ENCODE data around the gene CELF4.

Gene CELF4

GRCh38 chr18:37514953-37515352 lies 50.6 kb downstream of the CELF4 start:
- Histone ChIP-seq H3K27me3 (ENCODE audit: low read length) (no peaks in the 10 kb centered on the region; the same call in 1 of the 2 replicates), H3K4me3 (ENCODE audit: insufficient read depth, low read length, poor library complexity, severe bottlenecking) (no peak overlapping the region), H3K9me3 (ENCODE audit: insufficient read depth, low read length) (no peaks in the 10 kb centered on the region), H3K27ac (ENCODE audit: low read depth, low read length) (no peak overlapping the region), H3K9me2 (replicated peaks; ENCODE audit: insufficient read depth, low read length) (no peaks in the 10 kb centered on the region), H3K36me3 (ENCODE audit: low read length) (no peaks in the 10 kb centered on the region), H3K4me2 (ENCODE audit: low read depth, low read length, poor library complexity, severe bottlenecking) (no peak overlapping the region), H3F3A (ENCODE audit: insufficient read depth) (no peaks in the 10 kb centered on the region), H4K20me1 (ENCODE audit: low read depth, low read length) (no peaks in the 10 kb centered on the region), H2AFZ (ENCODE audit: low read depth, low read length, severe bottlenecking) (no peak overlapping the region), H3K9ac (ENCODE audit: low read length) (no peak overlapping the region), H3K79me2 (ENCODE audit: insufficient read depth, low read length) (no peaks in the 10 kb centered on the region)
- no peak for TF ChIP-seq EZH2phosphoT487 (conservative IDR thresholded peaks at IDR 0.05; ENCODE audit: low read length)
- TF ChIP-seq, protein P1, sequence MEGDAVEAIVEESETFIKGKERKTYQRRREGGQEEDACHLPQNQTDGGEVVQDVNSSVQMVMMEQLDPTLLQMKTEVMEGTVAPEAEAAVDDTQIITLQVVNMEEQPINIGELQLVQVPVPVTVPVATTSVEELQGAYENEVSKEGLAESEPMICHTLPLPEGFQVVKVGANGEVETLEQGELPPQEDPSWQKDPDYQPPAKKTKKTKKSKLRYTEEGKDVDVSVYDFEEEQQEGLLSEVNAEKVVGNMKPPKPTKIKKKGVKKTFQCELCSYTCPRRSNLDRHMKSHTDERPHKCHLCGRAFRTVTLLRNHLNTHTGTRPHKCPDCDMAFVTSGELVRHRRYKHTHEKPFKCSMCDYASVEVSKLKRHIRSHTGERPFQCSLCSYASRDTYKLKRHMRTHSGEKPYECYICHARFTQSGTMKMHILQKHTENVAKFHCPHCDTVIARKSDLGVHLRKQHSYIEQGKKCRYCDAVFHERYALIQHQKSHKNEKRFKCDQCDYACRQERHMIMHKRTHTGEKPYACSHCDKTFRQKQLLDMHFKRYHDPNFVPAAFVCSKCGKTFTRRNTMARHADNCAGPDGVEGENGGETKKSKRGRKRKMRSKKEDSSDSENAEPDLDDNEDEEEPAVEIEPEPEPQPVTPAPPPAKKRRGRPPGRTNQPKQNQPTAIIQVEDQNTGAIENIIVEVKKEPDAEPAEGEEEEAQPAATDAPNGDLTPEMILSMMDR (IDR thresholded peaks at IDR 0.05; ENCODE audit: insufficient read depth, low read length, poor library complexity, severe bottlenecking) = no peak

GRCh38 chr18:37512400-37512799 lies 53.2 kb downstream of the CELF4 start:
- Histone ChIP-seq H3K79me2 (ENCODE audit: insufficient read depth, low read length) (no peaks in the 10 kb centered on the region), H3K27me3 (ENCODE audit: low read length) (no peaks in the 10 kb centered on the region; the same call in 1 of the 2 replicates), H3F3A (ENCODE audit: insufficient read depth) (no peaks in the 10 kb centered on the region), H3K9me3 (ENCODE audit: insufficient read depth, low read length) (no peaks in the 10 kb centered on the region), H3K4me3 (ENCODE audit: insufficient read depth, low read length, poor library complexity, severe bottlenecking) (no peak overlapping the region), H3K27ac (ENCODE audit: low read depth, low read length) (no peak overlapping the region), H3K9ac (ENCODE audit: low read length) (no peak overlapping the region), H3K9me2 (replicated peaks; ENCODE audit: insufficient read depth, low read length) (no peaks in the 10 kb centered on the region), H3K4me2 (ENCODE audit: low read depth, low read length, poor library complexity, severe bottlenecking) (no peak overlapping the region), H2AFZ (ENCODE audit: low read depth, low read length, severe bottlenecking) (no peak overlapping the region), H3K36me3 (ENCODE audit: low read length) (no peaks in the 10 kb centered on the region), H4K20me1 (ENCODE audit: low read depth, low read length) (no peaks in the 10 kb centered on the region)
- TF ChIP-seq EZH2phosphoT487 (conservative IDR thresholded peaks at IDR 0.05; ENCODE audit: low read length) = no peak
- TF ChIP-seq, protein P1 (IDR thresholded peaks at IDR 0.05; ENCODE audit: insufficient read depth, low read length, poor library complexity, severe bottlenecking) = no peak

DNA sequence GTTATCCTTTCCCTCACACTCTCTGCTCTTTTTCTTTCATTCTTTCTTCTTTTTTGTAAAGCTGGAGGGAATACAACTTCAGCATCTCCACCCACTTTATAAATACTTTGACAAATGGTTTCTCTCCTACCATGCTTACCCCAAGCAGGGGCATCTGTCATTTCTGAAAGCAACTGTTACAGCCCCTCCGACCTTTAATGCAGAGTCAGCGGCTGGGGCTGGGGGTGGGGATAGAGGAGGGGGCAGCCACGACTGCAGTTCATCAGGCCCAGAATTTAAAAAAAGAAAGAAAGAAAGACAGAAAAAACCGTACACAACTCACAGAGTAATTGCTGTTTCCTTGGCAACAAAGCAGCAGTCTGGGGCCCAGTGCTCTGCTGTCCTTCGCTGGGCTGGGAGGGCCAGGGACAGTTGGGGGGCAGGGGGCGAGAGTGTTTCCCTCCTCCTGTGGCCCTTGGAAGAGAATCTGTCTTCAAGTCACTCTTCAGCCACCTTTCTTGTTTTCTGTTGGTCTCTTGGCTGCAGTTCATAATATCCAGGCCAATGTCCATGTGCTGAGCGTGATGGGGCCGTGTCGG lies 53.8 kb downstream of the CELF4 start:
- Histone ChIP-seq H3K79me2 (ENCODE audit: insufficient read depth, low read length) (no peaks in the 10 kb centered on the region), H2AFZ (ENCODE audit: low read depth, low read length, severe bottlenecking) (no peak overlapping the region), H3K4me3 (ENCODE audit: insufficient read depth, low read length, poor library complexity, severe bottlenecking) (no peak overlapping the region), H3K9me3 (ENCODE audit: insufficient read depth, low read length) (no peaks in the 10 kb centered on the region), H3F3A (ENCODE audit: insufficient read depth) (no peaks in the 10 kb centered on the region), H3K36me3 (ENCODE audit: low read length) (no peaks in the 10 kb centered on the region), H3K4me2 (ENCODE audit: low read depth, low read length, poor library complexity, severe bottlenecking) (no peak overlapping the region), H3K9ac (ENCODE audit: low read length) (no peak overlapping the region), H4K20me1 (ENCODE audit: low read depth, low read length) (no peaks in the 10 kb centered on the region), H3K27ac (ENCODE audit: low read depth, low read length) (no peak overlapping the region), H3K27me3 (ENCODE audit: low read length) (no peaks in the 10 kb centered on the region; the same call in 1 of the 2 replicates), H3K9me2 (replicated peaks; ENCODE audit: insufficient read depth, low read length) (no peaks in the 10 kb centered on the region)
- TF ChIP-seq, protein P1 (IDR thresholded peaks at IDR 0.05; ENCODE audit: insufficient read depth, low read length, poor library complexity, severe bottlenecking) = no peak
- no peak for TF ChIP-seq EZH2phosphoT487 (conservative IDR thresholded peaks at IDR 0.05; ENCODE audit: low read length)
